Rectal smooth muscle tissue (tissue), 1 donor: Measurements from ENCODE around the gene MDC1.
"Not testable (repeated sequence)": the region's sequence is repeated elsewhere in the genome, so short reads cannot be mapped to it uniquely, and the experiment has no call there.

Experiments used
- H3K27ac ChIP-seq: one replicate; pipeline ENCODE4 v1.7.0; 2013; ENCODE audit warnings: low read depth, low read length, inconsistent platforms
- H3K27me3 ChIP-seq: one replicate; pipeline ENCODE4 v1.7.0; 2013; ENCODE audit warnings: low read length; ENCODE audit not compliant: control insufficient read depth, insufficient read depth
- H3K36me3 ChIP-seq: one replicate; pipeline ENCODE4 v1.7.0; 2013; ENCODE audit warnings: low read length; ENCODE audit not compliant: control insufficient read depth, insufficient read depth
- H3K4me1 ChIP-seq: one replicate; pipeline ENCODE4 v1.7.0; 2013; ENCODE audit warnings: low read length; ENCODE audit not compliant: control insufficient read depth, insufficient read depth
- H3K4me3 ChIP-seq: one replicate; pipeline ENCODE4 v1.7.0; 2013; ENCODE audit warnings: low read length
- H3K9ac ChIP-seq: one replicate; pipeline ENCODE4 v1.7.0; 2013; ENCODE audit warnings: low read length

Gene MDC1

DNA sequence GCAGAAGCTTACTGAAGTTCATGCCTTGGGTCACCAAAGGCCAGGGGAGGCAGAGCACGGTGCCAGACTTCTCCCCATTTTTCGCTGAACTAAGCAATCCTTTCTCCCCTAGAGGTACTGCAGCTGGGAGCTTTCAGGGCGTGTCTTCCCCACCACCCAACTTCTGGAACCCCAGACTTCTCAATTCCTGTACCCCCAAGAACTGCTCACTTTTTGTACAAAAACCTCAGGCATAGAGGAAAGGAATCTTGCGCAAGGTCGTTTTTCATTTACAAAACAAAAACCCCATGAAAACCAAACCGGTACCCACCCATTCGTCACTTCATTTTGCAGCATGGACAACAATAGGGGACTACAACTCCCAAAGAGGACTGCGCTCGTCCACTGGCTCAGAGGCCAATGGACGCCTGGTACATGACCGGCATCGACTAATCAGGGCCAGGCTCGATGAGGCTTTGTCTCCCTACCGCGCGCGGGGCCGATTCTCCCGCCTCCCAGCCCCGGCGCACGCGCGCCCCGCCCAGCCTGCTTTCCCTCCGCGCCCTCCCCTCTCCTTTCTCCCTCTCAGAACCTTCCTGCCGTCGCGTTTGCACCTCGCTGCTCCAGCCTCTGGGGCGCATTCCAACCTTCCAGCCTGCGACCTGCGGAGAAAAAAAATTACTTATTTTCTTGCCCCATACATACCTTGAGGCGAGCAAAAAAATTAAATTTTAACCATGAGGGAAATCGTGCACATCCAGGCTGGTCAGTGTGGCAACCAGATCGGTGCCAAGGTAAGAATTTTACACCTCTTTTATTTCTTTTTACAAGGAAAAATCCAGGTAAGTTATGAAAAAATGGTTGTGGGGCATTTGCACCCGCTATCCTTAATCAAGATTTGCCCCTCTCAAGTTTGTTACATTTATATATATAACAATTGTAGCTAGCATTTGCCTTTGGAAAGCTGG lies 3.0 kb upstream of the MDC1 start, which contains the start of gene TUBB:
Gene TUBB (plus strand): TSS at position 562 of the 947 bp plus-strand sequence. CDS start 155 bp downstream, at position 717.
- Histone ChIP-seq H3K9ac (peak within 1 kb of the TSS; percentile 57), H3K27ac (peak within 1 kb of the TSS; percentile 95), H3K36me3 (peaks cover 16% of the 10 kb centered on the region), H3K27me3 (no peaks in the 10 kb centered on the region), H3K4me3 (peak within 1 kb of the TSS; percentile 86), H3K4me1 (peaks cover 11% of the 10 kb centered on the region)

DNA sequence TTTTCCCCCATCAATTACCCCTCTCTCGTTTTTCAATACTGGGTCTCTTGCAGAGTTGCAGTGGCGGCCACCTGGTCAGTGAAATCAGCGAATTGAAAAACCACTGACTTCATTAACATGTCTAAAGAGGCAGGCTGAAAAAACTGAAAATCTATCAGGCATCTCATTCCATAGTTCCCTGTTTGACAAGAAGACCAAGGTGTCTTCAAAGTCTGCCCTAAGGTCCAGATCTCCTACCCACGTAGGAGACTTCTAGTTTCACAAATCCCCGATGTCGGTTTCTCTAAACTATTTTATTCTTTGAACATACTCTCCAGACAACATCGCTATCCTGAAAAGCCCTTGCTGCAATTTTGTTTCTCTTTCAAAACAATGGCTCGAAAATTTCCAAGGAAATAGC lies 2.3 kb upstream of the MDC1 start:
- Histone ChIP-seq H3K27me3 (no peaks in the 10 kb centered on the region), H3K27ac (peak overlapping the region; percentile 86), H3K4me1 (peaks cover 11% of the 10 kb centered on the region), H3K9ac (peak overlapping the region; percentile 13), H3K4me3 (peak overlapping the region; percentile 67), H3K36me3 (peaks cover 9% of the 10 kb centered on the region)

DNA sequence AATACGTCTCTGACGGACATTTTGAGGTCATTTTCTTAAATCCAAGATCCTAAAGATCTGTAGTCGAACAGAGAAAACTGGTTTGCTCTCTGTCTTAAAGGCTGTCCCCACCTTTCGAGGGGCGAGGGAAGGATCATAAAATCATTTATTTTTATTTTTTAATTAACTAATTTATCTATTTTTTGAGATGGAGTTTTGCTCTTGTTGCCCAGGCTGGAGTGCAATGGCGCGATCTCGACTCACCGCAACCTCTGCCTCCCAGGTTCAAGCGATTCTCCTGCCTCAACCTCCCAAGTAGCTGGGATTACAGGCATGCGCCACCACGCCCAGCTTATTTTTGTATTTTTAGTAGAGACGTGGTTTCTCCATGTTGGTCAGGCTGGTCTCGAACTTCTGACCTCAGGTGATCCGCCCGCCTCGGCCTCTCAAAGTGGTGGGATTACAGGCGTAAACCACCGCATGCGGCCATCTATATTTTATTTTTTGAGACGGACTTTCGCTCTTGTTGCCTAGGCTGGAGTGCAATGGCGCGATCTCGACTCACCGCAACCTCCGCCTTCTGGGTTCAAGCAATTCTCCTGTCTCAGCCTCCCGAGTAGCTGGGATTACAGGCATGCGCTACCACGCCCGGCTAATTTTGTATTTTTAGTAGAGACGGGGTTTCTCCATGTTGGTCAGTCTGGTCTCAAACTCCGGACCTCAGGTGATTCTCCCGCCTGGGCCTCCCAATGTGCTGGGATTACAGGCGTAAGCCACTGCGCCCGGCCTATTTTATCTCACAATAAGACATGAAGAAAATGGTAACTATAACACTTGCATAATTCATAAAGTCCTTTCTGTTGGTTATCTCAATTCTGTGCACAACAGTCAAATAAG lies 1.0 kb upstream of the MDC1 start:
- Histone ChIP-seq H3K4me1 (peaks cover 11% of the 10 kb centered on the region), H3K4me3 (peak overlapping the region; percentile 67), H3K27ac (peak overlapping the region; percentile 89)
- not testable (repeated sequence) for H3K36me3 ChIP-seq, H3K9ac ChIP-seq, H3K27me3 ChIP-seq

GRCh38 chr6:30716879-30717128 lies 277 bp downstream of the MDC1 start:
- Histone ChIP-seq H3K27ac (peak overlapping the region; percentile 97), H3K27me3 (no peaks in the 10 kb centered on the region), H3K4me3 (peak overlapping the region; percentile 86), H3K4me1 (peaks cover 11% of the 10 kb centered on the region), H3K9ac (peak overlapping the region; percentile 72), H3K36me3 (peaks cover 7% of the 10 kb centered on the region)

DNA sequence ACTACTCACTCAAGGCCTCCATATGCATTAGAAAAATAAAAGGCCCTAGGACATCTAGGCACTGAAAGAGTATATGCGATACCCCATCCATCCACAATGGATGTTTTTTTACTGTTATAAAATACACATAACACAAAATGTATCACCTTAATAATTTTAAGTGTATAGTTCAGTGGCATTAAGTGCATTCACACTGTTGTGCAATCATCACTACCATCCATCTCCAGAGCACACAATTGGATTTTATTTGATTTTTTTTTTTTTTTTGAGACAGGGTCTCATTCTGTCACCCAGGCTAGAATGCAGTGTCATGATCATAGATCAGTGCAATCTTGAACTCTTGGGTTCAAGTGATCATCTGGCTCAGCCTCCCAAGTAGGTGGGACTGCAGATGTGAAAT lies 2.8 kb downstream of the MDC1 start:
- H3K36me3 ChIP-seq: peaks cover 12% of the 10 kb centered on the region
- H3K27ac ChIP-seq: no peak overlapping the region
- no peak overlapping the region for H3K4me3 ChIP-seq
- no peak overlapping the region for H3K9ac ChIP-seq
- H3K27me3 ChIP-seq: no peaks in the 10 kb centered on the region
- H3K4me1 ChIP-seq: peaks cover 6% of the 10 kb centered on the region

DNA sequence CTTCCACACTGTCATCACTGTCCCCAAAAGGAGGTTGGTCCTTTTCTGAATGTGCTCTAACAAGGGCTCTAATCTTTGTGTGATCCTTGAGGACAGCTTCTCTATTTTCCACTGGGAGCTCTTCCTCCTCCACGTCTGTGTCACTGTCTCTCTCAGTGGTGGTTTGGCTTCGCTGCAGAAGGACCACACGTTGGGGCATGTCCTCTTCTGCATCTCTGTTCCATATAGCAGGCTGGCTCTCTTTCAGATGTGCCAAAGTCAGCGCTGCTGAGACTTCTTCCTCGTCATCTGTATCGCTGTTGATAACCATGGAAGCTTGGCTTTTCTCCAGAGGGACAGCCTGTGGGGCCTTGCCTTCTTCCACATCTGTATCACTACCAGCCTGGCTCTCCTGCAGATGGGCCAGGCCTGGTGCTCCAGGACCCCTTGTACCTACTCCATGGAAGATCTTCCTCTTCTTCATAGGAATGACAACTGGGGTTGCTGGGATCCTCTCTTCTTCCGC lies 4.6 kb downstream of the MDC1 start:
- peaks cover 6% of the 10 kb centered on the region for H3K4me1 ChIP-seq
- no peak overlapping the region for H3K9ac ChIP-seq
- H3K4me3 ChIP-seq: no peak overlapping the region
- no peak overlapping the region for H3K27ac ChIP-seq
- peaks cover 19% of the 10 kb centered on the region for H3K36me3 ChIP-seq
- H3K27me3 ChIP-seq: no peaks in the 10 kb centered on the region

DNA sequence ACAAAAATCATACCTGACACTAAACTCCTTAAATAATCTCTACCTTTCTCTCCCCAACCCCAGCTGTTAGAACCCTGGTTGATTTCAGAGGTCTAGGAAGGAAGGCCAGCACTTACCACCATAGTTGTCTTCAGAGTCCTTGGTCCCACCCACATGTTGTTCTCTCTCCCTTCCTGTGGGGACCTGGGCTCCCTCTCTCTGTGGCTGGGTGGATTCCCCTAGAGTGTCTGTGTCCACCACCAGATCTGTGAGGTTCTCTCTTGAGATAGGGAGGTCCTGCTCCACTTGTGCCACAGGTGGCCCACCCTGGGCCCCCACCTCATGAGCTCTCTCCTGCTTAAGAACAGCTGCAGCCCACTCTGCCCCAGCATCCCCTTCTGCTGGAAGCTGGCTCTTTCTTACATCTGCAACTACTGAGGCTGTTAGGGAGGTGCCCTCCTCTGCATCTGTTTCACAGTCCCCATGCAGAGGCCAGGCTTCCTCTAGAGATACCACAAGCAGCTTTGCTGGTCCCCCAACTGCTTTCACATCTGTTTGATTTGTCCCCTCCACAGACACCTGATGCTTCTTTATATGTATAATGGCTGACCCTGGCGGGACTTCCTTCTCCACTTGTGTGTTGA lies 5.2 kb downstream of the MDC1 start:
- Histone ChIP-seq H3K9ac (no peak overlapping the region), H3K4me3 (no peak overlapping the region), H3K4me1 (peaks cover 6% of the 10 kb centered on the region), H3K36me3 (peaks cover 19% of the 10 kb centered on the region), H3K27me3 (no peaks in the 10 kb centered on the region), H3K27ac (no peak overlapping the region)

- Histone ChIP-seq H3K27me3 (no peaks in the 10 kb centered on the region), H3K27ac (no peak overlapping the region), H3K4me3 (no peak overlapping the region), H3K36me3 (peaks cover 19% of the 10 kb centered on the region), H3K9ac (no peak overlapping the region), H3K4me1 (no peaks in the 10 kb centered on the region)
These were observed 7.8 kb downstream of the MDC1 start for GRCh38 chr6:30709101-30709868.

DNA sequence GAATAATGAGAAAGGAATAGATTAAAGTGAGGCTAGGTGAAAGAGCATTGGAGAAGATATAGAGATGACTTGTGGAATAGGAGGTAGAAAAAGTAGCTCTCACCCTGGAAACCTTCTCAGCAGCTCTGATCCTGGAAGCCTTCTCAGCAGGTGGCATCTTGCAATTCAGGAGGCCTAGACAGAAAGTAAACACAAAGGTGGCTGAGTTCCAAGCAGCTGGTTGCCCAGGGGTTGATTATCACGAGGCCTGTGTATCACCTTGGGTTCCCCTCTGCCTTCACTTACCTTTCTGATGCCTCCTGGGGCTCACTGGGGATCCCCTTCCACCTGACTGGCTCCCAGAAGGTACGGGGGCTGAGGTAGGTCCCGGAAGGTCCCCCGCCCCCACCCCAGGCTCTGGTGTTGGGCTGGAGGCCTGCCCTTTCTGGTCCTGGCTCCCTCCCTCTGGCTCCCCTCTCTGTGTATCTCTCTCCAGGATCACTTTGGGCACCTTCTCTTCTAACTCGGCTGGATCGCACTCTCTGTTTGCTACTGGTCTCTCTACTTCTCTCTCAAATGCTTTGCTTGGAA lies 9.7 kb downstream of the MDC1 start:
- no peak overlapping the region for H3K9ac ChIP-seq
- no peaks in the 10 kb centered on the region for H3K4me1 ChIP-seq
- no peak overlapping the region for H3K27ac ChIP-seq
- peaks cover 20% of the 10 kb centered on the region for H3K36me3 ChIP-seq
- H3K4me3 ChIP-seq: no peak overlapping the region
- H3K27me3 ChIP-seq: no peaks in the 10 kb centered on the region

- no peak overlapping the region for H3K27ac ChIP-seq
- H3K9ac ChIP-seq: no peak overlapping the region
- no peaks in the 10 kb centered on the region for H3K27me3 ChIP-seq
- H3K36me3 ChIP-seq: peaks cover 11% of the 10 kb centered on the region
- H3K4me1 ChIP-seq: no peaks in the 10 kb centered on the region
- H3K4me3 ChIP-seq: no peak overlapping the region
These were observed 11.5 kb downstream of the MDC1 start for GRCh38 chr6:30705620-30706019.

DNA sequence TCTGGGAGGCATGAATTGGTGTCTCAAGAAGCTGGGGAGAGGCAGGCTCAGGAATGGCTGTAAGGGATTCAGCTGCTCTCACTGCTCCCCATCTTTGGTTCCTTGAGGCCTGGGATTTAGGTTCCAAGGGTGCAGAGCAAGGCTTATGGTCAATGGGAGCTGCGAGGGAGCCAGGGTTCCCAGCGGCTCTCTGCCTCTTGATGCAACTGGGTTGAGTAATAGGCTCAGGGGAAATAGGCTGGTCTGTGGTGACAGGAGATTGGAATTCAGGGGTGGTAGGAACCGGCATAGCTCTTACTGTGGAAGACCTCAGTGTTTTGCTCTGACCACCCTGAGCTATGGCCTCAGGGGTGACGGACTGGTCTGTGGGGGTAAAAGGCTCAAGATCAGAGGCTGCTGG lies 13.3 kb downstream of the MDC1 start:
- no peaks in the 10 kb centered on the region for H3K27me3 ChIP-seq
- no peak overlapping the region for H3K9ac ChIP-seq
- no peak overlapping the region for H3K27ac ChIP-seq
- H3K36me3 ChIP-seq: peaks cover 11% of the 10 kb centered on the region
- no peak overlapping the region for H3K4me3 ChIP-seq
- no peaks in the 10 kb centered on the region for H3K4me1 ChIP-seq
